GM12891 (cell line): ENCODE measurements around the gene CSMD2.

Source experiments
- POLR2A ChIP-seq: IDR thresholded peaks from 2 replicates; pipeline ENCODE4 v1.6.1; 2011; ENCODE audit warnings: low read depth, low read length, control low read depth
- POLR2AphosphoS5 ChIP-seq: IDR thresholded peaks from 2 replicates; pipeline ENCODE4 v1.6.1; 2011; ENCODE audit warnings: low read depth, low read length, control low read depth

GRCh38 chr1:33608825-33609400 is 556.1 kb downstream of the CSMD2 start:
- TF ChIP-seq POLR2A = no peak
- no peak for TF ChIP-seq POLR2AphosphoS5
